Measurements from ENCODE around the gene HOXB4. TPM values are rescaled to one million over a fixed set of nuclear protein-coding genes. Genes with fewer than 3 reads are reported as not detected.

Gene HOXB4
- total RNA-seq, 2 experiments from 2014 or later, result 1.7 to 2.0 TPM

- H3K4me1 Mint-ChIP-seq (ENCODE audit: low read depth), result peaks cover 31% of the 10 kb centered on the region
- H3K36me3 Mint-ChIP-seq (ENCODE audit: low read depth), result no peaks in the 10 kb centered on the region
- H3K4me3 Mint-ChIP-seq, result no peak overlapping the region
- ChIA-PET CTCF (interaction anchor here (0.9 to 5.7 kb wide), 16 partner anchors 7 to 514 kb away, joined by 3 to 59 read pairs (median 9); partner anchors contain the start of genes HOXB6, HOXB8 and HOXB9), POLR2A (interaction anchor here (0.6 to 1.2 kb wide), 3 partner anchors 14 to 297 kb away, joined by 3 to 4 read pairs (median 4); no protein-coding TSS in a partner anchor)
- no peak for TF ChIP-seq CTCF (IDR thresholded peaks at IDR 0.05)
- no peaks in the 10 kb centered on the region for H3K9me3 Mint-ChIP-seq
- ATAC-seq (no peak), DNase-seq (no peak)
- peaks cover 79% of the 10 kb centered on the region for H3K27me3 Mint-ChIP-seq
- H3K27ac Mint-ChIP-seq, result no peak overlapping the region
- intact Hi-C loops (cut with micrococcal nuclease), result no loop called here
Measured at GRCh38 chr17:48594538-48595277, 16.6 kb upstream of the HOXB4 start.

- intact Hi-C loops (cut with micrococcal nuclease), result no loop called here
- Mint-ChIP-seq H3K4me1 (ENCODE audit: low read depth) (peaks cover 35% of the 10 kb centered on the region), H3K27me3 (peaks cover 77% of the 10 kb centered on the region), H3K27ac (no peak overlapping the region), H3K36me3 (ENCODE audit: low read depth) (no peaks in the 10 kb centered on the region), H3K9me3 (no peaks in the 10 kb centered on the region), H3K4me3 (peak overlapping the region; percentile 67)
- TF ChIP-seq CTCF (IDR thresholded peaks at IDR 0.05), result peak; percentile 88
- peak; percentile 78 for ATAC-seq
- CTCF ChIA-PET, result interaction anchor here (0.7 to 5.7 kb wide), 47 partner anchors 13 to 568 kb away, joined by 3 to 59 read pairs (median 6); partner anchors contain the start of genes HOXB6 and HOXB8
- DNase-seq, result peak; percentile 86
- POLR2A ChIA-PET, result interaction anchor here (0.6 to 0.9 kb wide), 2 partner anchors 32 to 296 kb away, joined by 3 to 4 read pairs; partner anchors contain the start of gene HOXB9
Measured at GRCh38 chr17:48593840-48594537, 15.8 kb upstream of the HOXB4 start.

GRCh38 chr17:48593126-48593829 lies 15.1 kb upstream of the HOXB4 start, which contains the start of gene HOXB5:
HOXB5 (minus strand) TSS chr17:48593779; CDS start chr17:48593682, 97 bp downstream.
- peak within 1 kb of the TSS; percentile 67 for H3K4me3 Mint-ChIP-seq
- no peaks in the 10 kb centered on the region for H3K9me3 Mint-ChIP-seq
- DNase-seq (peak; percentile 40), ATAC-seq (no peak)
- H3K27ac Mint-ChIP-seq, result no peak within 1 kb of the TSS
- H3K27me3 Mint-ChIP-seq, result peaks cover 77% of the 10 kb centered on the region
- CTCF ChIA-PET, result interaction anchor here (0.6 to 5.7 kb wide), 86 partner anchors 14 to 567 kb away, joined by 3 to 59 read pairs (median 5); partner anchors contain the start of genes HOXB4, HOXB6, HOXB8 and HOXB9
- H3K36me3 Mint-ChIP-seq (ENCODE audit: low read depth), result no peaks in the 10 kb centered on the region
- POLR2A ChIA-PET, result interaction anchor here (0.5 to 0.9 kb wide), 3 partner anchors 33 to 300 kb away, joined by 3 read pairs; partner anchors contain the start of gene HOXB9
- intact Hi-C loops (cut with micrococcal nuclease), result no loop called here
- TF ChIP-seq CTCF (IDR thresholded peaks at IDR 0.05), result no peak
- peaks cover 34% of the 10 kb centered on the region for H3K4me1 Mint-ChIP-seq (ENCODE audit: low read depth)

GRCh38 chr17:48592577-48592976 lies 14.4 kb upstream of the HOXB4 start:
- H3K4me1 Mint-ChIP-seq (ENCODE audit: low read depth), result peaks cover 29% of the 10 kb centered on the region
- ATAC-seq, result no peak
- H3K9me3 Mint-ChIP-seq, result no peaks in the 10 kb centered on the region
- peak overlapping the region; percentile 67 for H3K4me3 Mint-ChIP-seq
- no peaks in the 10 kb centered on the region for H3K36me3 Mint-ChIP-seq (ENCODE audit: low read depth)
- DNase-seq, result peak; percentile 46
- ChIA-PET POLR2A (interaction anchor here (0.9 kb wide), 1 partner anchor 100 kb away, joined by 3 read pairs; no protein-coding TSS in a partner anchor), CTCF (interaction anchor here (0.8 to 5.7 kb wide), 74 partner anchors 14 to 567 kb away, joined by 3 to 59 read pairs (median 6); partner anchors contain the start of genes HOXB4, HOXB6, HOXB8 and HOXB9)
- TF ChIP-seq CTCF (IDR thresholded peaks at IDR 0.05), result no peak
- H3K27ac Mint-ChIP-seq, result peak overlapping the region; percentile 17
- H3K27me3 Mint-ChIP-seq, result peaks cover 78% of the 10 kb centered on the region
- intact Hi-C loops (cut with micrococcal nuclease), result no loop called here

Data from activated CD8-positive, alpha-beta T cell treated with anti-CD3 and anti-CD28 coated beads for 36 hours (primary cell).